Stimulated activated CD8-positive, alpha-beta memory T cell treated with anti-CD3 and anti-CD28 coated beads, Interleukin-4, amount 100 ng/mL, for 48 hours (primary cell): ENCODE measurements around the gene HOXC4.

ENCODE experiments used
- DNase-seq: peaks from one replicate; pipeline ENCODE4 v3.0.0-alpha.2; 2020

The HOXC4 gene

DNA sequence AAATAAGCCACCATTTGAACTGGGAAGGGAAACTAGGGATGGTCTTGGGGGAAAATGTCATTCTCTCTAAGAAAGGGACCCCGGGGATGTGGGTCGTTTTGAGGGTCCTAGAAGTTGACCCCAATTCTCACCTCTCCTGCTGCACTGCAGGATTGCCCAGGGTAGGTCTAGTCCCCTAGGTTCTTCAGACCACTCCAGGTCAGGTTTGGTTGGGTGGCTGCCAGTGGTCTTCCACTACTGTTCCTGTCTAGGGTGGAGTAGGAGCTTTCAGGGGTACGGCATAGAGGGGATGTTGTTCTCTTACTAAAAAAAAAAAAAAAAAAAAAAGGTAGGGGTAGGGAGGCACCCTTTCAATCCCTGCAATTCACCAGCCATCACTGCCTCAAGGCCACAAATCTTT is 37.6 kb upstream of the HOXC4 start:
- DNase-seq: no peak

DNA sequence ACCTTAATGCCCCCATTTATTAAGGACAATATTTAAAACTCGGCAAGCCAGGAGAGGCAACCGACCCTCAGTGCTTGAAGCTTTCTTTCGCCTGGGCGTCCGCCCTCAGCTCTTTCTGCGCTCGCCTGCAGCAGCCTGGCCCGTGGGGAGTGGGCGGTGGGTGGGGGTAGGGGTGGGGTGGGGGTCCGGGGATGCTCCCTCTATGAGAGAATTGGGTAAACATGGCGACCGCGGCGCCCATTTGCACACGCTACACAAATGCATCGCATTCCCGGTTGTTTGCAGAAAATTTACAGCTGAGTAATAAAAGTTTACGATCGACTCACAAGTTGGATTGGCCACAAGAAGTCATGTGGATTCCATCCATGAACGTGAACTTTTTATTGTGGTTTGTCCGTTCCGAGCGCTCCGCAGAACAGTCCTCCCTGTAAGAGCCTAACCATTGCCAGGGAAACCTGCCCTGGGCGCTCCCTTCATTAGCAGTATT is 37.1 kb upstream of the HOXC4 start:
- no peak for DNase-seq

DNA sequence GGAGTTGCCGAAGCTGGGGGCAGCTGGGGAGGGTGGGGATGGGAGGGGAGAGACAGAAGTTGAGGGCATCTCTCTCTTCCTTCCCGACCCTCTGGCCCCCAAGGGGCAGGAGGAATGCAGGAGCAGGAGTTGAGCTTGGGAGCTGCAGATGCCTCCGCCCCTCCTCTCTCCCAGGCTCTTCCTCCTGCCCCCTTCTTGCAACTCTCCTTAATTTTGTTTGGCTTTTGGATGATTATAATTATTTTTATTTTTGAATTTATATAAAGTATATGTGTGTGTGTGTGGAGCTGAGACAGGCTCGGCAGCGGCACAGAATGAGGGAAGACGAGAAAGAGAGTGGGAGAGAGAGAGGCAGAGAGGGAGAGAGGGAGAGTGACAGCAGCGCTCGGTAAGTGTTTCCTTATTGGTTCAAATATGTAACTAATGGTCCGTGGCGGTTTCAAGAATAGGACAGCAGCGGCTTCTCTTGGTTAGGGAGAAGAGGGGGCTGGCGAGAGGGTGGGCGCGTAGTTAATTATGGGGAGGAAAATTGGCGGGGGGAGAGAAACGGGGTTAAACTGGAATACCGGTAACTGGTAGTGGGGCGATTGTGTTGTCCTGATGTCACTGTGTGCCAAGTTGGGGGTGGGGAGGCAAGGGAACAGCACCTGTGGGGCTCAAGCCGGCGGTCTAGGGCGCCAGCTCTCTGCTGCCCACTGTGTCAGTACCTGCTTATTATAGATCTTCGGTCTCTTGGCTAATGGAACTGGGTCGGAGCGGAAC is 36.4 kb upstream of the HOXC4 start:
- no peak for DNase-seq

DNA sequence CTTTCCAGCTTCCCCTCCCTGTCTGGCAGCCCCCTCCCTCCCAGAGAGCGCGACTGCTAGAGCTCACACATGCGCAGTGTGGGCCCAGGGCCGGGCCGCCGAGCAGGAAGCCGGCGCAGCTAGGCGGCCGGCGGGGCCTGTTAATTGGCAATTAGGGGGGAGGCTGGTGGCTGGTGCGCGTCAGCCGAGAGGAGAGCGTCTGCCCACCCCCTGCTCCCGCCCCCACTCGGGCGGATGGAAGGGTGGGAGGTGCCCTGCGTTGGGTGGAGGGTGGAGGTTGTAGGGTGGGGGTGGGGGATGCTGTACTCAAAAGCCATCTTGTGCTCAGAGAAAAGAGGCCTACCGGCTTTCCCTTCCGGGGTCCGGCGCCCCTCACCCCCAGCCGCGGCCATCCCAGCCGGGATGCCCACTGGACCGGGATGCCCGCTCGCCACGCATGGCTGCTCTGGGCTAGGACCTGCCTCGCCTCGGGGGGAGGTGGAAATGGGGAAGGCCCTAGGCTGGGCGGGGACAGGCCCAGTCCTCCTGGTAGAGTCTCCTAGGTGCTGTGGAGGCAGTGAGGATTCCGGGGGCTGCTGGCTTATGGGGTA is 35.7 kb upstream of the HOXC4 start:
- peak; percentile 81 for DNase-seq

DNA sequence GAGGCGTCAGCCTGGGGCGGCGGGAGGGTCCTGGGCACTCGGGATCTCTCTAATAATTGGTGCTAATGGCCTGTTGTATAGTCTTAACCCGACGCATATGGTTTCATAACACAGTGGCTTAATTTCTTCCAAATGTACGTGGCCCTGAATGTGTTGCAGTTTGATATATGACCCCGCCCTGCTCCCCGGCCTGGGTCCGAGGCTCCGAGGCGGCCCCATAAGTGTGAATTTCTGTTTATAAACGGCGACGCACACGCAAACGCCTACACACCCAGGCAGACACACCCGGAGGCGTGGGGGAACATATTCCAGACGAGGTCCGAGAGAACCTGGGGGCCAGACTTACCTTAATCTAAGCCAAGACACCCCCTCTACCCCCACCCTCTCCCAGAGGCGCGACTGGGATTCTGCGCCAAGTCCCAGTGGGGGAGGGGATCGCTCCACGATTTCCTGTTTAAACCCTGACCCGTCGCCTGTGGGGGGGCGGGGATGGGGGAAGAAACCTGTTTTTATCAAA is 35.1 kb upstream of the HOXC4 start:
- DNase-seq: no peak

DNA sequence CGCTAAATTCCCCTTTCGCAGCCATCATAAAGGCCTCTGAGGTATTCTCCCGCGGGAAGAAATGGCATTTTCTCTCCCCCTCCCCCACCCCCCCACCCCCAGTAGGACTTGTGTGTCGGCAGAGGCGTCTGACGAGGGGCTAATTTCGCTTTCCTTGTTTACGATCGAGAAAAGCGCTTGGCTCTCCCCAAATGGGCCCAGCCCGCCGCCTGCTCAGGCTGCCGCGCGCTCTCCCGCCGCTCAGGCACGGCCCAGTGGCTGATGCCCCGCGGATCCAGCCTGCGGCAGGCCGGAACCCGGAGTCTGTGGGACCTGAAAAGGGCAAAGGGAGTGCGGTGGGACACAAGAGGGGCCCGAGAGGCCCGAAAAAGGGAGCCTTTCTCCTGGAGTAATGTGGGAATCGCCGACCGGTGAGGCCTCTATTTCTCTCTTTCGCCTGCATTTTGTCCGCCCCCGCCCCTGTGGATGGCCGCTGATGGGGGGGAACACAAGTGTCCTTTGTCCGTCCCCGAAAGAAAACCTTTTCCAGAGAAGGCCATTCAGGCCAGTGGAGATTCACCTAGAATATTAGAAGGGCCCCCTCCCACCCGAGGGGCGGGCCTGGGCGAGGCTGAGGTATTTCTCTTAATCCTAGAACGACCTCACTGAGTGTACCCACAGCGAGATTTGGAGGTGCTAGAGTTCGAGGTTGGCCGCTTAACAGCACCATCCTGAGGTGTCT is 34.4 kb upstream of the HOXC4 start:
- no peak for DNase-seq

DNA sequence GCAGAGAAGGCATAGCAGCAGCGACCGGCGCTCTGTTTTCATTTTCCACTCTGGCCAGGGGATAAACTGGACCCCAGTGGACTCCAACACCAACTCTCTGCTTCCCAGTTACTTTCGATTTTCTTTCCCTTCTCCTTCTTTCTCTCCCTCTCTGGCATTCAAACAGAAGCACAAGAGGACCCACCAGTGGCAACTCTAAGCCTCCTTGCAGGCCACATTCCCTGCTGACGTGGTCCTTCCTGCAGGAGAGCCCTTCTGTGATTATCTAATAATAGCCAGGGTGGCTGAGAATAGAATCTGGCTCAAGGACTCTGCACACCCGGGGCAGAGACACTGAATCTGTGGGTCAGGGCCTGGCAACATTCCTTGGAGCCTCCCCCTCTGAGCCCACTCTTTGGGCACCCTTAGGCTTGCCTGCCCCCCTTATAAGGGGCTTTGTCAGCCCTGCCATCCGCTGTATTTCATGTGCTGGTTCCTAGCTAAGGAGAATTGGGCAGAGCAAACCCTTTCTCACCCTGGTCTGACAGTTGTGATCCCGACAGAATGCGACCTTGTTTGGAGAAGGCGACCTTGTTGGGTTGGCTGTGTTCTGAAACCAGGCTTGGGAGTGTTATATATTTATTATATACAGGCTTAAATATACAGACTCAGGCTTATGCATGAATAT is 33.6 kb upstream of the HOXC4 start:
- no peak for DNase-seq

DNA sequence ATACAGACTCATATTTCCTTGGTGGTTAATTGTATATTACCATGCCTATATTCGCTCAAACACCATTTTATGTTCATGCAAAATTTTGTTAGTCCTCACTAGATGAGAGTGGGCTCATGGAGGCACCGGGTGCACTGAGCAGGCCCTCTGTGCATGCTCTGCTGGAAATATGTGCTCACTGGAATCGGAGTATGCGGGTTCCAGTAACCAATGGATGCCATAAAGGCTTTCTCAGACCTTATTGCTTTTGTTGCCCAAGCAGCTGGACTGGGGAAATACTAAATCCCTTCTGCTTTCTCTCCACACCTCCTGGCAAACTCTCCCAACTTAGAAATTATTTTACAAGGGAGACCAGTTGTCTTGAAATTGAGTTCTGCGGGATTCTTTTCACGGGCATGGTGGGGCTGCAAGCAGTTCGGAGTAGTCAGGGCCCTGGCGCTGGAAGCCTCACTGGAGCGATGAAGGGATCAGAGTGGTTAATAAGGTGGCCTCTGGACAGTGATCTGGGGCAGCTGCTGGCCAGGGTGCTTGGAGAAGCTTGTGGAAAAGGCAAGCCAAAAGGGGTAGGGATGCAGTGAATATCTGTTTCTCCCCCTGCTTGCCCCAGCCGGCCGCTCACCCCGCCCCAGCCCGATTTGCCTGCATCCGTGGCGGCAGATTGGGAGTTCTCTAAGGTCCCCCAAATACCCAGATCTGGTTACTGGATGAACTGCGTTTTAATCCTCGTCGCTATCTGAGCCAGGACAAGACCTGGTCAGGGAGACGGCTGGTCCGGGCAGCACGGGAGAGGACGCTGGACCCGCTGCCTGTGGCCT is 32.8 kb upstream of the HOXC4 start:
- no peak for DNase-seq

DNA sequence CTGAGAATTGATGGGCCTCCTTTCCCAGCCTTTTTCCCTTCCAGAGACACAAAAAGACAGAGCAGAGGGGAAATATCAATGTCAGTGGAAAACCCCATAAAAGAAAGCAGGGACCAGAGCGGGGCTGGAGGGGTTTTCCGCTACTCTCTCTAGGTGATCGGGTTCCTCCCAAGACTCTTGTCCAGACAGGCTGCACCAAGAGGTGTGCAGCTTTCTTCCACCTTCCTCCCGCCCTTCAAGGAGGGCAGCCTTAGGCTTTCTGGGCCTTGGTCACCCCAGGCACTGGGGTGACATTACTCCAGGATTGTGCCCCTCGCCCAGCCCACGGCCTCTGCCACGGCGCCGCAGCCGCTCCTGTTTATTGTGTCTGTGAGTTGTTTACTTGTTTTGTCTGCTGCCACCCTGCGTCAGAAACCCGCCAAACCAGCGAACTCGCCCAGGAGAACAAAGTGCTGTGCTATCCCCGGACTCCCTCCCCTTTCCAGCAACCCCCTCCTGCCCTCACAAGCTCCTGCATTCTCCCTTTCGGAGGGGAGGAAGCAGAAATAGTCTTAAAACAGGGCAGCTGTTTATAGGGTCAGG is 32.1 kb upstream of the HOXC4 start:
- DNase-seq: no peak

DNA sequence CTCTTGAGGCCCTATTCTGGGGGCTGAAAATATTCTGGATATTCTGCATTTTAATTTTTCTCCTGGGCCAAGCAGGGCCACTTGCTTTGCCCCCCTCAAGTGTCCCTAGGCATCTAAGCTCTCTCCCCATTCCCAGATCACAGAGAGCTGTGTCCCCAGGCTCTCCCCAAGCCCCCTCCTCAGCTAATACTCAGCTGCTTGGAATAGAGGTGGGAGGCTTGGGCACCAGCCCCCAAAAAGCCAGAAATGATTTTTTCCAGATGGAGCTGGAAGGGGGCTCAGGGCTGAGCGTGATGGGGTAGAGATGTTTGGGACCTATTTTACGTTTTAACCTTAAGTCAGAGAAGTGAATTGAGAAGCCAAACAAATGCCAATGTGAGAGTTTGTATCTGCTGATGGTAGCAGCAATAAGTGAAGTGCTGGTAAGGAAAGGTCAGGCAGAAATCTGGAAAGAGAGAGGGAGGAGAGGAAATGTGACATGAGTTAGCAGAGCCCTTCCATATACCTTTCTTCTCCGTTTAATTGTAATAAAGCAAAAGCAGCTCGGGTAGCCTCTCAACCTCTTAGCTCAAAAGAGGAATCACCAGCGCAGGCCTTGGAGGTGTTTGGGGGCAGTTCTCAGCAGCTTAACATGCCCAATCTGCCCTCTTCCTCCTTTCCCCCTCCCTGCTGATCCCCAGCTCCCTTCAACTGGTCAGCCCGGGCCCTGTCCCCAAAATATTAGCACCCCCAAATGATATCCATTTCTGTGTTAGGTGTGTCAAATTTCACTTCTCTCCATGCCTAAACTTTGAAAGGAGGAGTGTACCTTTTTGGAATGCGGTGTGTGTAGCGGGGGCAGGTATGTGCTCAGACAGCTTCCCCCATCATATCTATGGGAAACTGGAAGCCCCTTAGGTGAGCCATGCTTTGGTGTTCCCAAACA is 30.4 kb upstream of the HOXC4 start:
- no peak for DNase-seq

DNA sequence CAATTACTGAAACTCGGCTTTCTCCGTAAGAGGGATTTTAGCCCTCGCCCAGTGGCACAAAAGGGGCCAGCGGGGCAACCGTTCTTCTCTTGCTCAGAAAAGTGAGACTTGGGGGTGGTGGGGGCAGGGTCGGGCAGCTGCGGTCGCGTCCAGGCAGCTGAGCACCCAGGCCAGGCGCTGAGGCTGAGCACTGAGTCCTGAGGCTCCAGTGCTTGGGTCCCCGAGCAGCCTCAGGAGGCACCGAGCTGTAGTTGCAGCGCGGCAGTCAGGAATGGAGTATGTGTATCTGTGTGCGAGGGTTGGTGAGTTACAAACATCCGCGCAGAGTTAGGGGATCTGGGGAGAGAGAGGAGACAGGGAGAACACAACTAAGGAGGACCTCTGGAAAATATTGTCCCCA is 29.5 kb upstream of the HOXC4 start:
- DNase-seq: no peak

DNA sequence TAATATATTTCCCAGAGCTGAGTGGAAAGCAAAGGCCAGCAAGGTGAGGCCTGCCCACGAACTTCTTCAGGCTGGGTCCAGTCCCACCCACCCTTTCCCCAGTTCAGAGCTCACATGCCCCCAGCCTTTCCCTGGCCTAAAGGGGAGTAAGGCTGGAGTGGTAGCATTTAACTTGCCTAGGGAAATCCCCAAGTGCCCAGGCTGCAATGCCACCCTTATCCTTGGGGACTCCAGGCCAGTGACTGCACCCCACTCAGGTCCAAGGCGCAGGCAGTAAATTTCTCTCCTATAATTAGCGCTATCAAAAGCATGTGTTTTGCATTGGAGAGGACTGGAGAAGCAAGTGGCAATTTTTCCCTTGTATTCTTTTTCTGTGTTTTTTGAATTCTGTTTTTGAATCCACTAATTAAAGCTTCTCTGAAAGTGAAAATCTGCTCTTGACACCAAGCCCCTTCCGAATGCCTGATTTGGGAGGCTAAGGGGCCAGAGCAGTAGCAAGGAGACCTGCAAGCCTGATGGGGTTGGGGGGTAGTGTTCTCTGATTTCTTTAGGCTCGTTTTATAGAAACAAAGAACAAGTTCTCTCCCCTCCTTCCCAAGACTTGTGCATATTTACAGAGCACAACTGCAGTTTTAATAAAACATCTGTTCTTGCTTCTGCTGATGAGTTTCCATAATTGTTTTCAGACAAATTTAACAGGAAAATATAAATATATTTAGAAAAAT is 28.9 kb upstream of the HOXC4 start:
- DNase-seq: no peak

DNA sequence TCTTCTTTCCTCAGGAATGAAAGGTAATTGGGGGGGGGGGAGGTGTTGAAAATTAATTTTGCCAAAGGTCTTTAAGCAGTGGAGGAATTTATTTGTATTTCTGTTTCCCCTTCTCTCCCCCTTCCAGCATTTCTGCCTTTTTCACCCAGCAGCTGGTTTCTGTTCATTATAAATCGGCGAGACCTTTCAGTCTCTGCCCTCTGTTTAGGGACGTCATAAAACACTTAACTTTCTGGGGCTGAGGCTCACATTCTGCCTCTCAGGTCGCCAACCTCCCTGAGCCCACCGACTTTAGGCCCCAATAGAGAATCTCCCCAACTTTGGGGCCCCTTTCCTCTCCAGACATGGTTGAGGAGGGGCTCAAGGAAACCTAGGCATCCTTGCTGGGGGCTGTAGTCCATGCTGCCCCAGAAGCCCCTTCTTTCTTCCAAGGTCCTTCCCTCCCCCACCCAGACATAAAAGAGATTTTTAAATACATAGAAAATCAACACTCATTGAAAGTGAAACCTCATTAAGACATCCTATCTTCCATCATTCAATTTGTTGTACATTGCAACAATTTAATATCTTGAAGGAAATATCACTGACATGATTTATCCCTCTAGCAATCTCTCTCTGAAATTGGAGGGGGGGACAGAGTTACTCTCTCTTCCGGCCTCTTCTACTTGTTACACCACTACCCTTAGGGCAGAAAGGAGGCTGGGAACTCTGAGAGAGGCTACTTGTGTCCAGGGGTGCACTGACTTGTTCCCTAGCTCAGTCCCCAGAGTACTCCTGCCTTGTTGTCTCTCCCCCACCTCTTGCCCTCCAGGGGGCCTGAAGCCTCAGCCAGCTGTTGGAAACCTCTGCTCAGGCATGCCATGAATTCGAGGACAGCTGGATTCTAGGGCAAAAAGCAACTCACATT is 27.9 kb upstream of the HOXC4 start:
- DNase-seq: no peak

DNA sequence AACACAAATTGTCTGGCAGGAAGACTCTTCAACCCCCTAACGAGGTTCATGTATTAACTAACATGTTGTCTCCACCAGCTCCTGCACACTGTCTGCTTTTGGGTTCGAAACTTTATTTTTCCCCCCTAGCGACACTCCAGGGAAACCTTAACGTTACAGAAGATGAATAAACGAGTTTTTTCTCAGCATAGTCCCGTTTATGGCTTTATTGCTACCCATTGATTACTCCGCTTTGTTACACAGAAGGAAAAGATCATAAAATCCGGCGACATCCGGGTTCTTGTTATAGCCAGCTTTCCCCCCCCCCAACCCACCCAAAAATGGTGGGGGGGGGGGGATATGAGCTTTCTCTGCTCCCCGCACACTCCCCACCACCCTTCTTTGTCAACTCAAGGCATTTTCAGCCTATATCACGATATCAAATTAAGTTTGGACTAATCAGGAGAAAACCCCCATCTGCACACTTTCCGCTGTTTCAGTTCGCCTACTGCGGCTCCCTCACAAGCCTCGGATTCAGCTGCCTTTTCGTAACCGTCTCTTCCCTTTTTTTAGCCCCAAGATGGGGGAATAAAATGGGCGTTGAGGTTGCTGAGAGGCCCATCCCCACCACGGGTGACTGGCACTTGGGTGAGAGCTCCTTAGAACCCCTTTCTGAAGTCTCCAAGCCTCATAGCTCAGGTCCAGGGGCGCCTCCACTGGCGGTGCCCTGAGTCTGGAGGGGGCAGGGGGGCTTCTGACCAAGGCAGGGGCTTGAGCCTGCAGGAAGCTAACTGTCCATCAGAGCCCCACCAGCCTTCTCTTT is 26.8 kb upstream of the HOXC4 start:
- no peak for DNase-seq

DNA sequence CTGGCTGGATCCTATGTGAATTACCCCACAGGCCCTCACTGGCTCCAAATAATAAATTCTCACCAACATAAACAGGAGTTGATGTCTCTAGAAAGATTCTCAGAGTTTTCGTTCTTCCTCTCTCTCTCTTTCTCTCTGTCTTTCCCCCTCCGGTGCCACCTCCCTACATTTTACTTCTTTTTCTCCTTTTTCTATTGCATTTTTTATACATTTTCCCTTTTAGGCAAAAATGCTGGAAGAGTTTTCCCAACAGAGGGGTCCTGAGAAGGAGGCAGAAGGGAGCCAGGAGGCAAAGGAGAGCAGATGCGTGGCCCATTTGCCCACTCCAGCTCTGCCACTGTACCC is 26.2 kb upstream of the HOXC4 start:
- DNase-seq: no peak

DNA sequence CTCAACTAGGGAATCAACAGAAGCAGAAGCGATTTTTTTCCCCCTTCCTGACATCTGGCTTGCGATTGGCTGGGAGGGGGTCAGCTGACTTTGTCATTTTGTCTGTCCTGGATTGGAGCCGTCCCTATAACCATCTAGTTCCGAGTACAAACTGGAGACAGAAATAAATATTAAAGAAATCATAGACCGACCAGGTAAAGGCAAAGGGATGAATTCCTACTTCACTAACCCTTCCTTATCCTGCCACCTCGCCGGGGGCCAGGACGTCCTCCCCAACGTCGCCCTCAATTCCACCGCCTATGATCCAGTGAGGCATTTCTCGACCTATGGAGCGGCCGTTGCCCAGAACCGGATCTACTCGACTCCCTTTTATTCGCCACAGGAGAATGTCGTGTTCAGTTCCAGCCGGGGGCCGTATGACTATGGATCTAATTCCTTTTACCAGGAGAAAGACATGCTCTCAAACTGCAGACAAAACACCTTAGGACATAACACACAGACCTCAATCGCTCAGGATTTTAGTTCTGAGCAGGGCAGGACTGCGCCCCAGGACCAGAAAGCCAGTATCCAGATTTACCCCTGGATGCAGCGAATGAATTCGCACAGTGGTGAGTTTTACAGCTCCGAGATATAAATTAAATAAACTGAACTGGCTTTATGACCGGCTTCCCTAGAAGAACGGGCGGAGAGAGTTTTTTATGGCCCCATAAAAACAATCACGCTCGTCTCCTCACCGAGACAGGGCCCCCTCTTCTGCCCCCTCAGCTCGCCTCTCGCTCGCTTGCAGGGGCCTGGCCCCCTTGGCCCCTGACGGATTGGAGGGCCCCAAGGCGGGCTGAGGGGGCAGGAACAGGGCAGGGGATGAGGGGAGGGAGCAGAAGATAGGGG is 25.1 kb upstream of the HOXC4 start, which contains the start of gene HOXC6:
Gene HOXC6, plus strand, starts transcription at position 127 of the 888 bp plus-strand sequence. Its CDS starts 82 bp downstream, at position 209.
- DNase-seq: no peak
